GM12801 (cell line): Measurements from ENCODE around the gene LAD1.

Source experiments
- TF ChIP-seq, protein P1 (sequence below): IDR thresholded peaks from one replicate; pipeline ENCODE4 v1.5.1; 2011; ENCODE audit warnings: control low read depth; ENCODE audit not compliant: insufficient read length; ENCODE audit errors: extremely low read depth

LAD1 gene

DNA sequence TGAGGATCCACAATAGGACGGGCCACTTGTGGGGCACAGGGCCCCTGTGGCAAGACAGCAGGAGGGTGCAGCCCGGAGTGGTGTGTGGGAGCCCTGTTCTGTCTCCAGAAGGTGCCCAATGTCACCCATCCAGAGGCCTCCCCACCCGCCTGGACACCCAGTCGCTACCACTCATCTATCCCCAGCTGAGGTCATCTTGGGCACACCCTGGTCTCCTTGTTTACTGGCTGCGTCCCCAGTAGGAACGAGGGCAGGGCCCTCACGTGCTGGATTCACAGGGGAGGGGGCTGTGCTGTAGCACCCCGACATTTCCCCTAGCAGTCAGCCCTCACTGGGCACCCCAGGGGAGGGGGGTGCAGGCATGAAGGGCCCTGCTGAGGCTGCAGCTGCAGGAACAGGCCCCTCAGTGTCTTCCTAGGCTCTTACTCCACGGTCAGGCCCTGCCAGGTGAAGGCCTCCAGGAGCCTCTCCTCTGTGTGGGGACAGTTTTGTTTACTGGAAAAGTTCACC is 19.3 kb downstream of the LAD1 start:
- TF ChIP-seq, protein P1, sequence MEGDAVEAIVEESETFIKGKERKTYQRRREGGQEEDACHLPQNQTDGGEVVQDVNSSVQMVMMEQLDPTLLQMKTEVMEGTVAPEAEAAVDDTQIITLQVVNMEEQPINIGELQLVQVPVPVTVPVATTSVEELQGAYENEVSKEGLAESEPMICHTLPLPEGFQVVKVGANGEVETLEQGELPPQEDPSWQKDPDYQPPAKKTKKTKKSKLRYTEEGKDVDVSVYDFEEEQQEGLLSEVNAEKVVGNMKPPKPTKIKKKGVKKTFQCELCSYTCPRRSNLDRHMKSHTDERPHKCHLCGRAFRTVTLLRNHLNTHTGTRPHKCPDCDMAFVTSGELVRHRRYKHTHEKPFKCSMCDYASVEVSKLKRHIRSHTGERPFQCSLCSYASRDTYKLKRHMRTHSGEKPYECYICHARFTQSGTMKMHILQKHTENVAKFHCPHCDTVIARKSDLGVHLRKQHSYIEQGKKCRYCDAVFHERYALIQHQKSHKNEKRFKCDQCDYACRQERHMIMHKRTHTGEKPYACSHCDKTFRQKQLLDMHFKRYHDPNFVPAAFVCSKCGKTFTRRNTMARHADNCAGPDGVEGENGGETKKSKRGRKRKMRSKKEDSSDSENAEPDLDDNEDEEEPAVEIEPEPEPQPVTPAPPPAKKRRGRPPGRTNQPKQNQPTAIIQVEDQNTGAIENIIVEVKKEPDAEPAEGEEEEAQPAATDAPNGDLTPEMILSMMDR = no peak

DNA sequence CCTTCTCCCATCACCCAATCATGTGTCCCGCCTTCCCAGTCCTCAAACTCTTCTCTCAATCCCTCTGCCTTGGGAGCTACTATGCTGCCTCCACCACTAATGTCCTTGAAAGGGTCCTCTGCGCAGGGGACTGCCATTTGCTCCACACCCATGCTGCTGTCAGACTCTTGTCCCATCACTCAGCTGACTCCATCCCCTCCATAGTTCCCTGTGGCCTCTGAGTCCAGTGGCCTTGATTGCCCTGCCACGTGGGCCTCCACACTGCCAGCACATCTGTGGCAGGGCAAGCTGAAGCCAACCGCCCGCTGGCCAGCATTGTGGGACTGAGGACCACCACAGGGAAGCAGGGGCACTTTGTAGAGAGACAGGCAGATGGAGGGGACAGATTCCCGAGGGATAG is 20.3 kb downstream of the LAD1 start:
- TF ChIP-seq, protein P1 = no peak

DNA sequence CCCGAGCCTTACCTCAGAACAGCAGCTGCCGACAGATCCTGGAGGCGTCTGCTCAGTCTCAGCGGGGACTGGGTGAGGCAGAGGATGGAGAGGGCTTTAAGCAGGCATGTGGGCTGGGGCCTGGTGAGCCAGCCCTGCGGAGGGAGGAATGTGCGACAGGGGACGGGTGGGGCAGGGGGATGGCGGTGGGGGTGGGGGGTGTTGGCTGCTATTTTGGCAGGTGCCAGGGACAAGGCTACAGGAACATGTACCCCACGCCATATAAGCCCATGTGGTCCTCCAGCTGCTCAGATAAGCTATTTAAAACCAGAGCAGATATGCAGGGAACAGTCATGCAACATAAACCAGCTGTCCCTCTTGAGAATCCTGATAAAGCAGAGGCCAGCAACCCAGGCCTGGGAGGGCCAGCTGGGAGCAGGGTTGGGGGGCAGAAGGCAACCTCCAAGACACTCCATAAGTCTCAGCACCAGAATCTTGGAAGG is 21.5 kb downstream of the LAD1 start, which contains the start of gene TNNT2:
Gene TNNT2, minus strand, starts transcription at position 70 of the 482 bp plus-strand sequence. CDS start 4,426 bp downstream, outside the sequence.
- TF ChIP-seq, protein P1 = no peak

GRCh38 chr1:201376464-201377374 is 22.4 kb downstream of the LAD1 start:
- TF ChIP-seq, protein P1 = no peak

DNA sequence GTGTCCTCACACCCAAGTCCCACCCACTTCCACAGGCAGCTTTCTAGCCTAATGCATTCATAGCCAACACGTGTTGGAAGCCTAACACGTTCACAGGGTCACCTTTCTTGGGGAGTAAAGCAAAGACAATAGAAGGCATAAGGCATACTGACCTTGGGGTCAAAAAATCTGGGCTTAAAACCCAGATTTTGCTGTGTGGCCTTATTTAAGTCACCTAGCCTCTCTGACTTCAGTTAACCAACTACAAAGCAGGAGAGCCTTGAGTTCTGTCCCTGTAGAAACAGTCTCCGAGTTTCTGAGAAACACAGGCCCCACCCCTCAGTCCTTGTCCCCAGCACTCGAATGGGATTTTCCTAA is 23.0 kb downstream of the LAD1 start:
- TF ChIP-seq, protein P1 = no peak

GRCh38 chr1:201375169-201375568 is 24.0 kb downstream of the LAD1 start:
- TF ChIP-seq, protein P1 = no peak

DNA sequence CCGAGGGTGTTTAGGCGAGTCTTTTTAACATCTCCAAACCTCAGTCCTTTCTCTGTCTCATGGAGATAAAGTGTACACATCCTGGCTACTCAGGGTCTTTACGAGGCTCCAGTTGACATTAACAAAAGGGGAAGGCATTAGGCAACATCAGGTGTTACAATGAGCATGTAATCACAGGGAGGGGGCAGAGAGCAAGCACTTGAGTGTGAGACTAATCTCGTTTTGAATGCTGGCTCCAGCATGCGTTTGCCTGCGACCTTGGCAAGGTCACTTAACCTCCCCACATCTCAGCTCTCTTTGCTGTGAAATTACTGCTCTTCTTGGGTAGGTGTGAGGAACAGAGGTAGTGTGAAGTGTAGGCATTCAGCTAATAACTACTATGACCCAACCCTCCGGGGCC is 24.8 kb downstream of the LAD1 start:
- TF ChIP-seq, protein P1 = no peak
